ENCODE measurements around the gene ANKLE1.

ANKLE1 gene

GRCh38 chr19:17327068-17327653 is 45.5 kb downstream of the ANKLE1 start:
- Histone ChIP-seq H3K27me3 (ENCODE audit: insufficient read depth, low read length) (no peaks in the 10 kb centered on the region; the same call in 1 of the 2 replicates), H3K79me2 (ENCODE audit: insufficient read depth, low read length) (no peaks in the 10 kb centered on the region), H3K4me1 (ENCODE audit: insufficient read depth, low read length, severe bottlenecking) (peaks cover 6% of the 10 kb centered on the region), H3K9me3 (ENCODE audit: low read length) (no peaks in the 10 kb centered on the region), H3K27ac (ENCODE audit: low read depth, low read length, poor library complexity, severe bottlenecking) (no peak overlapping the region), H2AFZ (ENCODE audit: low read length) (no peak overlapping the region), H3F3A (ENCODE audit: insufficient read depth, low read length) (peaks cover 3% of the 10 kb centered on the region; the same call in 1 of the 2 replicates), H3K4me3 (ENCODE audit: low read depth, low read length, poor library complexity, severe bottlenecking) (no peak overlapping the region), H3K36me3 (ENCODE audit: insufficient read depth, low read length) (peaks cover 8% of the 10 kb centered on the region; the same call in 1 of the 2 replicates), H3K4me2 (ENCODE audit: low read length) (no peak overlapping the region), H3K9me2 (ENCODE audit: low read depth, low read length) (no peaks in the 10 kb centered on the region), H3K9ac (ENCODE audit: low read length) (no peak overlapping the region), H4K20me1 (ENCODE audit: insufficient read depth, low read length) (no peaks in the 10 kb centered on the region)
- TF ChIP-seq, protein P1, sequence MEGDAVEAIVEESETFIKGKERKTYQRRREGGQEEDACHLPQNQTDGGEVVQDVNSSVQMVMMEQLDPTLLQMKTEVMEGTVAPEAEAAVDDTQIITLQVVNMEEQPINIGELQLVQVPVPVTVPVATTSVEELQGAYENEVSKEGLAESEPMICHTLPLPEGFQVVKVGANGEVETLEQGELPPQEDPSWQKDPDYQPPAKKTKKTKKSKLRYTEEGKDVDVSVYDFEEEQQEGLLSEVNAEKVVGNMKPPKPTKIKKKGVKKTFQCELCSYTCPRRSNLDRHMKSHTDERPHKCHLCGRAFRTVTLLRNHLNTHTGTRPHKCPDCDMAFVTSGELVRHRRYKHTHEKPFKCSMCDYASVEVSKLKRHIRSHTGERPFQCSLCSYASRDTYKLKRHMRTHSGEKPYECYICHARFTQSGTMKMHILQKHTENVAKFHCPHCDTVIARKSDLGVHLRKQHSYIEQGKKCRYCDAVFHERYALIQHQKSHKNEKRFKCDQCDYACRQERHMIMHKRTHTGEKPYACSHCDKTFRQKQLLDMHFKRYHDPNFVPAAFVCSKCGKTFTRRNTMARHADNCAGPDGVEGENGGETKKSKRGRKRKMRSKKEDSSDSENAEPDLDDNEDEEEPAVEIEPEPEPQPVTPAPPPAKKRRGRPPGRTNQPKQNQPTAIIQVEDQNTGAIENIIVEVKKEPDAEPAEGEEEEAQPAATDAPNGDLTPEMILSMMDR (IDR thresholded peaks at IDR 0.05; ENCODE audit: low read length) = no peak

- Histone ChIP-seq H3K4me3 (ENCODE audit: low read depth, low read length, poor library complexity, severe bottlenecking) (no peak overlapping the region), H3K27me3 (ENCODE audit: insufficient read depth, low read length) (no peaks in the 10 kb centered on the region; the same call in 1 of the 2 replicates), H3F3A (ENCODE audit: insufficient read depth, low read length) (no peaks in the 10 kb centered on the region), H3K36me3 (ENCODE audit: insufficient read depth, low read length) (peaks cover 2% of the 10 kb centered on the region; the same call in 1 of the 2 replicates), H3K4me1 (ENCODE audit: insufficient read depth, low read length, severe bottlenecking) (peaks cover 6% of the 10 kb centered on the region), H4K20me1 (ENCODE audit: insufficient read depth, low read length) (no peaks in the 10 kb centered on the region), H3K27ac (ENCODE audit: low read depth, low read length, poor library complexity, severe bottlenecking) (no peak overlapping the region), H3K4me2 (ENCODE audit: low read length) (peak overlapping the region; percentile 52), H3K9me2 (ENCODE audit: low read depth, low read length) (no peaks in the 10 kb centered on the region), H3K9ac (ENCODE audit: low read length) (no peak overlapping the region), H3K9me3 (ENCODE audit: low read length) (no peaks in the 10 kb centered on the region), H2AFZ (ENCODE audit: low read length) (no peak overlapping the region), H3K79me2 (ENCODE audit: insufficient read depth, low read length) (no peaks in the 10 kb centered on the region)
- TF ChIP-seq, protein P1 (IDR thresholded peaks at IDR 0.05; ENCODE audit: low read length) = peak; percentile 31; the same call in 1 of the 2 replicates
- no peak for TF ChIP-seq EZH2 (IDR thresholded peaks at IDR 0.05; ENCODE audit: borderline replicate concordance, low read length)
These were observed 46.2 kb downstream of the ANKLE1 start for GRCh38 chr19:17327654-17328516.

GRCh38 chr19:17328517-17329365 is 47.0 kb downstream of the ANKLE1 start:
- peak overlapping the region; percentile 52 for H3K4me2 ChIP-seq (ENCODE audit: low read length)
- H3K9me3 ChIP-seq (ENCODE audit: low read length) = no peaks in the 10 kb centered on the region
- no peaks in the 10 kb centered on the region; the same call in 1 of the 2 replicates for H3K27me3 ChIP-seq (ENCODE audit: insufficient read depth, low read length)
- no peaks in the 10 kb centered on the region for H4K20me1 ChIP-seq (ENCODE audit: insufficient read depth, low read length)
- H3K9me2 ChIP-seq (ENCODE audit: low read depth, low read length) = no peaks in the 10 kb centered on the region
- peaks cover 7% of the 10 kb centered on the region for H3K4me1 ChIP-seq (ENCODE audit: insufficient read depth, low read length, severe bottlenecking)
- H3K36me3 ChIP-seq (ENCODE audit: insufficient read depth, low read length) = peaks cover 5% of the 10 kb centered on the region; the same call in 1 of the 2 replicates
- H3K9ac ChIP-seq (ENCODE audit: low read length) = no peak overlapping the region
- H3K4me3 ChIP-seq (ENCODE audit: low read depth, low read length, poor library complexity, severe bottlenecking) = no peak overlapping the region
- no peak for TF ChIP-seq EZH2 (IDR thresholded peaks at IDR 0.05; ENCODE audit: borderline replicate concordance, low read length)
- TF ChIP-seq, protein P1 (IDR thresholded peaks at IDR 0.05; ENCODE audit: low read length) = no peak
- no peaks in the 10 kb centered on the region for H3F3A ChIP-seq (ENCODE audit: insufficient read depth, low read length)
- H2AFZ ChIP-seq (ENCODE audit: low read length) = no peak overlapping the region
- no peaks in the 10 kb centered on the region for H3K79me2 ChIP-seq (ENCODE audit: insufficient read depth, low read length)
- H3K27ac ChIP-seq (ENCODE audit: low read depth, low read length, poor library complexity, severe bottlenecking) = no peak overlapping the region

All from OCI-LY1 (cell line).